GM12875 (cell line): Measurements from ENCODE around the gene KRT8.
A peak's percentile ranks its signal among the peaks of the same experiment; 100 is the strongest.
"Not testable (repeated sequence)": the region's sequence is repeated elsewhere in the genome, so short reads cannot be mapped to it uniquely, and the experiment has no call there.

ENCODE experiments used
- H3K4me3 ChIP-seq: one replicate; pipeline ENCODE4 v1.5.1; 2011; ENCODE audit warnings: low read depth, low read length, control low read depth
- CTCF ChIP-seq: IDR thresholded peaks from 2 replicates; pipeline ENCODE4 v1.5.1; 2011; ENCODE audit warnings: low read depth, mild to moderate bottlenecking, control low read depth, inconsistent platforms, low read length, moderate library complexity, borderline replicate concordance; ENCODE audit not compliant: insufficient read depth

KRT8 gene

DNA sequence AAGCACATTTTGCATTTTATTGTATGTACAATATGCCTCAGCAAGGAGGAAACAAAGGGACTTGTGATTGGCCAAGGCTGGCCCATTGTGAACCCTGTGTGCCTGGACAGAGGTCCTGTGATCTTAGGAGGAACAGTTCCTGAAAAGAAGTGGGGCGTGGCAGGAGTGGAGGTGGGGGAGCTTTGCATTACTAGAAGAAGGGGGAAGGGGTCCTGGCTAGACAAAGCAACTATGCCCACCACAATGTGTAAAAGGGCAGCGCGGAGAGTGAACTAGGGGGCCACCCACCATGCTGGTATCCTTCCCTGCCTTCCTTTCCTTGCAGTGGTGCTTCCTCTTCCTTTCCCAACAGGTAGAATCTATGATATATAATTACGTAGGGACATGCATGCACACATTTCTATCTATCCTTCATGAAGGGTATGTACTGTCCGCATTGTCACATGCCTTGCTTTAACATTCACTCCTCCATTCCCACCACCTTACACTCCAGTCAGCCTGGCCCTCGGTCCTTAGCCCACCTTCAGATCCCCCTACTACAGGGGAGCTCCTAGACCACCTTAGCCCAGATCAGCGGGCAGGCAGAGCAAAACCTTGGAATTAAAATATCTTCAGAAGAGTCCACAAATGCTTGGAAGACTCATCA, 12.5 kb downstream of the KRT8 start:
- no peak for TF ChIP-seq CTCF
- no peak overlapping the region for H3K4me3 ChIP-seq

DNA sequence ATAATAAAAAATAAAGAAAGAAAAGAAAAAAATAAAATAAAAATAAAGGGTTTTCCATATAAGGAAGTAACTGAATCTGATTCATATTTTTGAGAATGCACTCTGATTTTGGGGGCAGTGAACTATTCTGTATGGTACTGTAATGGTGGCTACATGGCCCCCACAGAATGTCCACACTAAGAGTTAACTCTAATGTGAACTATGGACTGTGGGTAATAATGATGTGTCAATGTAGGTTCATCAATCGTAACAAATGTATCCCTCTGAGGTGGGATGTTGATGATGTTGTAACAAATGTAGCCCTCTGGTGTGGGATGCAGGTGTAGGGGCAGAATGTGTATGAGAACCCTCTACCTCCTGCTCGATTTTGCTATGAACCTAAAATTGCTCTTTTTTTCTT, 13.8 kb downstream of the KRT8 start:
- no peak for TF ChIP-seq CTCF

DNA sequence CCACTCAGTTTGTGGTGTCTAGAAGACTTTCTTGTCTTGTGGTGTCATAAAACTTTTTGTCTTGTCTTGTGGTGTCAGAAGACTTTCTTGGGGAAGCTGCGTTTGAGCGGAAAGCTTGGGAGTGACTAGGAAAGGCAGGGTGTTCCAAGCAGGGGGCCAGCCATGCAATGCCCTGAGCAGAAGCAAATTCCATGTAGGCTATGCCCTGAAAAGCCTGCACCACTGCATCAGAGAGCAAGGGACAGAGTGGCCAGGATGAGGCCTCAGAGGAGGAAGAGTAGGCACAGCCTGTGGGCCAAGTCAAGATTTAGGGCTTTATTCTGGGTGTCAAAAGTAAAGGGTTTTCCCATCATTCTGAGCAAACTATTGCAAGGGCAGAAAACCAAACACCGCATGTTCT, 14.5 kb downstream of the KRT8 start:
- no peak for TF ChIP-seq CTCF
- H3K4me3 ChIP-seq = no peak overlapping the region

More for the DNA sequence above, 13.8 kb downstream of the KRT8 start:
- H3K4me3 ChIP-seq = no peak overlapping the region

DNA sequence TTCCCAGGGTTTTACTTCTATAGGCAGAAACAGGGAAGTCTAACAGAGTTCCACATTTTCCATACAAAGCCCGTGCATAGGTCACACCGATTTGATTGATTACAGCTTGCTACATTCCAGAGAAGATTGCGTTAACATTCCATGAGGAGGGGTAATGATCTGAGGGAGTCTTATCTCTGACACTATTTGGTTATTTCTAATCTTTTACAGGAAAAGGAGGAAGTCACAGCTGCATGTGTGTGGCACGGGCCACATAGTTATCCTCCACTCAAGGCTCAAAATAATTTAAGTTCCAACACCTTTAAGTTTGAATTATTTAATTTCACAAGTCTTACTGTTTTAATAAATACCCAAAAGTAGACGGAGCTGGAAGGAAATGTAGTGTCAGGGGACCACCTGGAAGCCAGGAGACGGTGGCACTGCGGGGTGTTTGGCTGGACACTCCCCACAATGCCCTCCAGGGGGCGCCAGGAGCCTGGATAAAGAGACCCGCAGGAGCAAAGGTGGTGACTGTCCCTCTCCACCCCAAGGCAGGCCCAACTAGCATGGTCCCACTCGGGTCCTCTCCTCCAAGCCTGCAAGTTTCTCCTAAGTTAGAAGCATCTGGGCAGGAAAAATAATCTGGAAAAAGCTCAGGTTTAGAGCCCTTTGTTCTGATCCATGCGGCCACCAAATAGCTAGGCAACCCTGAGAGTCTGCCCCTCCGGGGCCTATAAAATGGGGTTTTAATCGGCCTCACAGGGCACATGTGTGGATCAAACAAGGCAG, 20.2 kb downstream of the KRT8 start:
- H3K4me3 ChIP-seq = no peak overlapping the region
- peak; percentile 87 for TF ChIP-seq CTCF

DNA sequence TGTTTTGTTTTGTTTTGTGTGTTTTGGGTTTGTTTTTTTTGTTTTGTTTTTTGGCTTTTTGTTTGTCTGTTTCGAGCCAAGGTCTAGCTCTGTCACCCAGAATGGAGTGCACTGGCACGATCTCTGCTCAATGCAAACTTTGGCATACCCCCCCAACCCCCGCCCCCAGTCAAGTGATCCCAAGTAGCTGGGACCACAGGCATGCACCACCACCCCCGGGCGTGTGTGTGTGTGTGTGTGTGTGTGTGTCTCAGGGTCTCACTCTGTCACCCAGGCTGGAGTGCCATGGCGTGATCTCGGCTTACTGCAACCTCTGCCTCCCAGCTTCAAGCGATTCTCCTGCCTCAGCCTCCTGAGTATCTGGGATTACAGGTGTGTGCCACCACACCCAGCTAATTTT, 24.4 kb downstream of the KRT8 start:
- not testable (repeated sequence) for H3K4me3 ChIP-seq

- no peak overlapping the region for H3K4me3 ChIP-seq
- peak; percentile 93 for TF ChIP-seq CTCF
Observed at GRCh38 chr12:52879394-52880351, 25.2 kb downstream of the KRT8 start.
